Stimulated activated CD8-positive, alpha-beta memory T cell treated with anti-CD3 and anti-CD28 coated beads, Interleukin-4, amount 100 ng/mL, for 24 hours (primary cell): ENCODE results near the gene ATF4.

Experiments used
- DNase-seq: peaks from one replicate; pipeline ENCODE4 v3.0.0-alpha.2; 2020; ENCODE audit warnings: low read depth

Gene ATF4

DNA sequence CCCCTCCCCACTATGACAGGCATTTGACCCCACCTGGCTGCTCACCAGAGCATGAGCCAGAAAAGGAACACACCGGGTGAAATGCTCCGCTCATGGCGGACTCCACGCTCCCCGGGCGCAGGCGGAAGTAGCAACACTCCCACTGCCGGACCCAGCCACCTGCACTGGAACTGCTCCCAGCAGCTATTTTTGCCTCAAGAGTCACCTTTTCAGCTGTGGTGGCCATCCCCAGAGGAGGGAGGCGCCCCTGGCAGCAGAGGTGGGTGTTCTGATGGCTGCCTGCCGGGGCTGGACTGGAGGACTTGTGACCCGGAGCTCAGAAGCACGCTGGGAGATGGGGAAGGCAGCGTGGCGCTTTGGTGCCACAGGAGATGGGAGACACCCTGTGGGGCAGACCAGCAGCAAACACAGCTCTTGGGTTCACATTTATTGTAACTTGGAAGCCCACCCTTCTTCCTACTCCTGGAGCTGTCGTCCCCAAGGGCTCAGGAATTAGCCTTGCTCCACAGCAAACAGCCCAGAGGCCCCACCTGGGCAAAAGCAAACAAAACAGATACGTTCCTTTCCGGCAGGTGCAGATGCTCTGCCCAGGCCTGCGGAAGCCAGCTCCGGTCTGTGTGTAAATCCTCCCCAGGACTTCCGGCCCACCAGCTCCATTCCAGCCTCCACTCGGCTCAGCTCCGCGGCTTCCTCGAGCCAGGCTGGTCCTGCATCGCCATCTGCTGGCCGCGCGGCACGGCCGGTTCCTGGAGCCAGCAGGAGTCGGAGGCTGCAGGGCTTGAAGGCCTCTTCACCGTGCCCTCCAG lies 8.5 kb downstream of the ATF4 start:
- DNase-seq, result peak; percentile 83

DNA sequence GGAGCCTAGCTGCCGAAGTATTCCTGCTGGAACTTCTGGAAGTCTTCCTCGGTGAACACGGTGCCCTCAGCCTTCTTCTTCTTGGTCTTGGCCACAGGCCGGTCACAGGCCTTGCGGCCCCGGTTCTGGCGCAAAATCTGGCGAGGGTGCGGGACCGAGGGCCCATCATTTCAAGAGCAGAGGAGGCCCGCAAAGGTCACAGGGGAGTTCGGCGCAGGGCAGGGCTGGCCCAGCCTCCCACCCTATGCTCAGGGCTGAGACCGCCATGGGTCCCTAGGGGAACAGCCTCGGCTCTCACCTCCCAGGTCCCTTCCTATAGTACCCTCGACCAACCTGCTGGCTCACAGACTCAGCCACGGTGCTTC lies 9.1 kb downstream of the ATF4 start:
- DNase-seq, result no peak

DNA sequence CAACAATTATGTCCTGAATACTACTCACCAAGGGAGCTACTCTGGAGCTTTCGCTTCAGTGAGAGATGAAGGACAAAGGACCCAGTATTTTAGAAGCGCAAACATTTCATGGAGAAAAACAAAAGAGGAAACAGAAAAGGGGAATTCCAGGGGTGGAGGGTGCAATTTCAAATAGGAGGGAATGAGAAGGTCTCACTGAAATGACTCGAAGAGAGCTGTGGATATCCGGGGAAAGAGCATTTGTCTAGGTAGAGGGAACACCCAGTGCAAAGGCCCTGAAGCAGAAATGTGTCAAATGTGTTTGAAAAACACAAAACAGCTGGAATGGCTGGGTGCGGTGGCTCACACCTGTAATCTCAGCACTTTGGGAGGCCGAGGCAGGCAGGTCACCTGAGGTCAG lies 9.8 kb downstream of the ATF4 start:
- DNase-seq, result no peak

DNA sequence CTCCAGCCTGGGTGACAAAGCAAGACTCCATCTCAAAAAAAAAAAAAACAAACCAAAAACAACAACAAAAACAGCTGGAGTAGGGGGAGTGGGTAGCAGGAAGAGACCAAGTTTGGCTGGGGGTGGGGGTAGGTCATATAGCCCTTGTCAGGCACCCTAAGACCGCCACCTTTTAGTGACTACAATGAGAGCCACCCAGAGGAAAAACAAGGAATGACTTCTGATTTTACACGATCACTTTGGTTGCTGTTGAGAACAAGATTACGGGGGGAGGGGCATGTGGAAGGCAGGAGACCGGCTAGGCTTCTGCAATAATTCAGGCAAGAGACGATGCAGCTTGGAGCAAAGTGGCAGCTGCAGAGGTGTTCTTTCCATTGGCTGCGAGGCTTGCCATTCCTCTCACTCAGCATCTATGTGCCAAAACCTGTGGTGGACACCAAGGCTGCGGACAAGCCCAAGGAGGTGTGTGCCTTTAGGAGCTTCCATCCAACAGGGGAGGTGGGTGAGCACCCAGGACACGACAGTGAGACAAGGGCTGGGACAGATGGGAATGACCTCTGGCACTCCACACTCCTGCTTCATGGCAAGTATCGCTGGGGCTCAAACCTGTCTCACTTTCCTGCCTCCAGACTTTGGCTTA lies 10.4 kb downstream of the ATF4 start:
- DNase-seq, result no peak

DNA sequence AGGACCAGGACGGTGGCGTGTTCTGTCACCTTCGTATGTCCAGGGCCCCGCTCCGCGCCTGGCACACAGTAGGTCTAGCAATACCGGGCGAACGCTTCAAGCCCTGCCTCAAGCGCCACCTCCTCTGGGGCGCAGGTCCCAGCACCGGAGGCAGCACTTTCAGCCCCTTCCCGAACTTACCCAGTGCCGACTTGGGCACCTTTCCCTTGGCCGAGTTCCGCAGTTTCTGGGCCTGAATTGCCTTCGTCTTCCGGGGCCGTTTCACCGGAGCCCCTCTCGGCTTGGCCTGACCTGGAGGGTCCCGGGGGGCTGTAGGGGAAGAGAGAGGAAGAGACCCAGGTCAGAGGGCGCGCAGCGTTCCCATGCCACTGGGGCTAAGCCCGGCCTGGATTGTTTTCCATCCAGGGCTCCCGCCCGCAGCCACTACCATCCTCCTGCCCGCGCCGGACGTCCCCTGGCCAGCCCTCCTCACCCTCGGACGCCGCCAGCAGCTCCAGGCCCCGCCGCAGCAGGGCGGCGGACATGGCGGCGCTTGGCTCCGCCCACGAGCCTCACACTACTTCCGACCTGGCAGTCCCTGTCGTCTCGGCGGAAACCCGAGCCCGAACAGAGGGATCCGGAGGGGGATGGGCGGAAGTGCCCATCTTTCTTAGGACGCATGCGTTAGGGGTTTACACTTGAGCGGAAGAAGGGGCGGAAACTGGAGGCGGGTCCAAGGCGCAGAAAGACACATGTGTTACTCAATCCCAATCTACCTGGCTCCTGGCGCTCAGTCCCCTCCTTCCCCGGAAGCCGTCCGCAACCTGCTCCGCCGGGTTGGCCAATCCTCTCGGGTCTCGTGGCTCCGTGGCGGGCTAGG lies 12.1 kb downstream of the ATF4 start, which contains the start of gene RPS19BP1:
RPS19BP1 (minus strand) TSS at position 534 of the 859 bp plus-strand sequence; CDS start at position 524, 10 bp downstream.
- peak; percentile 99 for DNase-seq

DNA sequence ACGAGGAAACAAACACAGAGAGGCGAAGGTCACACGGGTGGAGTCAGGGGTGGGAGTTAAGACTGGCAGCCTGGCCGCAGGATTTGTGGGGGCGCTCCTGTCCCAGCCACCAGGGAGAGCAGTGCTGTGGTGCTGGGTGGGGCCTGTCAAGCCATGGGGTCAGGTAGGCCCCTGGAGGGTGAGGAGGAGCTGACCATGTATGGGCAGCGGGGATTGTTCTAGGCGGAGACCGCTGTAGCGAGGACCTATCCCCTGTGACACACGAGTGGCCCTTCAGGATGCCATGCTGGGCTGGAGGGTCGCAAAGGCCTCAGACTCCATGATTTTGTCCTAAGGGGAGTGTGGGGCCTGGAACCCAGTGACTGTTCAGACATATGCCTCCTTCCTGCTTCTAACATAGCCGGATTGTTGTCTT lies 13.7 kb downstream of the ATF4 start:
- DNase-seq, result no peak

DNA sequence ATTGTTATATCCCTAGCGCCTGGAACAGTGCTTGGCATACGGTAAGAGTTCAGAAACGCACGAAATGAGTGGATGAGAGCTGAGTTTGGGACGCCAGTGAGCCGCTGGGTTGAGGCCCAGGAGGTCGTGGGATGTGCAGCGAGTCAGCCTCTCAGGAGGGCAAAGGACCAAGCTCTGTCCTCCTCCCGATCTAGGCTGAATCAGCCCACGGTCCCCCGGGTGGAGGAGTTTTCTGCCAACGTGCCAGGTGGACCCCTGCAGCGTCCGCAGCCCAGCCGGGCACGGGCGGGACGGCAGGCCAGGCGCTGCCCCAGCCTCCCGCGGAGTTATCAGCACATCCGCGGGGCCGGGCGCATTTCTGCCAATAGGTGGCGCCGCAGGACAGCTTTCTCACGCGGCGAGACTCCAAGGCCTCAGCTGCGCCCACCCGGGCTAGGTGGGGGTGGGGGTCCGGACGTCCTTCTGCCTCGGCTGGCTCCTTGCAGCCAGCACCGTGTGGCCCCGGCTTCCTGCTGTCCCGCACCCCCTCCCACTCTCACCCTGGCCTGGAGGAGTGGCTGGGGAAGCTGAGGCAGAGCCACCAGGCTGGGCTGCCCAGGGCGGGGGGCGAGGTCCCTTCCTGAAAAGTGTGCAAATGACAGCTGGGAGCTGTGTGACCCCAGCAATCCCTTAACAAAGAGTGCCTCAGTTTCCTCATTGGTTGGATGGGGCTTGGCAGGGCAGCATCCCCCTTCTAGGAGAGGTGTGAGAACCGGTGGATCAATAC lies 14.4 kb downstream of the ATF4 start:
- DNase-seq, result peak; percentile 76

DNA sequence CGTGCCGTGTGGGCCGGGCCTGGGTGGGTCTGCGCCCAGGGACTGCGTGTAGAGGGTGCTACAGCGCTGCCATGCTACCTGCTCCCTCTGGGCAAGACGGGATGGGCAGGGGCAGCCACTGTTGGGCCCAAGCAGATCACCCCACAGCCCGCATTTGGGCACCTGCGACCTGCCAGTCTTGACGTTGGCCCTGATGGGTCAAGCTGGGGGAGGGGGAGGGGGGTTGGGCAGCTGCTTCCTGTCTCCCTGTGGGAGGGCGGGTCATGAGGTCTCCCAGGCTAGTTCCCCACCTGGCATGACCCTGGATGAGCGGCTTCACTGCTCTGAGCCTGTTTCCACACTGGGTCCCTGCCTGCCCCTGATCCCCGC lies 15.0 kb downstream of the ATF4 start:
- DNase-seq, result no peak

DNA sequence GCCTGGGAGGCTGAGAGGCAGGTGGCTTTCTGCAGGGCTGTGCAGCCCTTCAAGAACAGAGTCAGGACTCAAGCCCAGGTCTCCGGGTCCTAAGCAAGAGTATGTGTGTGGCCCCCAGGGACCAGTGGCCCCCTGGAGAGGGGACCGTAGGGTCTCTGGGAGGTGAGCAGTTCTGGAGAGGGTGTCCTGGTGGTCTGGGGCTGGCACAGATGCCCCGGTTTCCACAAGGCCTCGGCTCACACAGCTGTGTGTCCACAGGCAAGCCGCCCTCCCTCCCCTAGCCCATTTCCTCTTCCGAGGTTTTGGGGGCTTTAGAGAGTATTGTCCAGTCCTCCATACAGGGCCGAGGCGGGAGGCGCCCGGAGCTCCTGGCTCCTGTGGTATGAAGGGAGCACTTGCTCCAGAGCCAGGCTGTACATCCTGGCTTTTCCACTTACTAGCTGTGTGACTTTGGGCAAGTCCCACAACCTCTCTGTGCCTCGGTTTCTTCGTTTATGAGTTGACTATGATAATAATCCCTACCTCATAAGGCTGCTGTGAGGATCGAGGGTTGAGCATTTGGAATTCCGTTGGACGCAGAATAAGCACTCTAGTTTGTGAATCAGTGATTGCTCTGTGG lies 15.6 kb downstream of the ATF4 start:
- no peak for DNase-seq

DNA sequence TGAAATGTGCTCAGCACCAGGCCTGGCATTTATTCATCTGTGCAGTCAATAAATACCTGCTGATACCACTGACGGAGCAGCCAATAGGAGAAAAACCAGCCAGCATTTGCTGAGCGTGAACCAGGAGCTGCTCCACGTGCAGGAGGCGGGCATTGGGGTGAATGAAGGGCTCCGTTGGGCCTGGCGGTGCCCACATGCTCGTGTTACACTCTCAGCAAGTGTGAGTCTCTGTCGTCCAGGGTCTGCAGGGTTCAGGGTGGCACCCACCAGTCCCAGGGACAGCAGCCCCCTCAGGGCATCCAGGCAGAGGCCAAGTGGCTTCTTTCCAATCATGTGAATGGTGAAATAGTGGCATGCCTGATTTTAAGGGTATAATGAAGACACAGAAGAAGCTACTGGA lies 16.3 kb downstream of the ATF4 start:
- no peak for DNase-seq

DNA sequence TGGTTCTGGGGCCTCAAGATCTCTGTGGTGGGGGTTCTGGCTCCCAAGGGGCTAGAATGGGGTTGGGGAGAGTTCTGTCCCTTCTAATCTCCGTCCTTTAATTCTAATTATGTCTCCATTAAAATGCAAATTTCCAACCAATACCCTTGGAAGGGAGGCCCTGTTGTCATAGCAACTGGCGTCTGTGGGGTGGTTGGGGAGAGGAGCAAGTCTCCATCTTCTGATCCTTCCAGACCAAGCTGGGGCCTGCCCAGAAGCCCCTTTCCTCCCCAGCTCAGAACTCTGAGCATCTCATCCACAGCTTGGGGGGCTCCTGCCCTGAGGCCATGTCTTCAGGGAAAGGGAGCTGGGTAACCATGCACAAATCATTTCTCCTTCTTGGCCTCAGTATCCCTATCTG lies 17.6 kb downstream of the ATF4 start:
- no peak for DNase-seq

DNA sequence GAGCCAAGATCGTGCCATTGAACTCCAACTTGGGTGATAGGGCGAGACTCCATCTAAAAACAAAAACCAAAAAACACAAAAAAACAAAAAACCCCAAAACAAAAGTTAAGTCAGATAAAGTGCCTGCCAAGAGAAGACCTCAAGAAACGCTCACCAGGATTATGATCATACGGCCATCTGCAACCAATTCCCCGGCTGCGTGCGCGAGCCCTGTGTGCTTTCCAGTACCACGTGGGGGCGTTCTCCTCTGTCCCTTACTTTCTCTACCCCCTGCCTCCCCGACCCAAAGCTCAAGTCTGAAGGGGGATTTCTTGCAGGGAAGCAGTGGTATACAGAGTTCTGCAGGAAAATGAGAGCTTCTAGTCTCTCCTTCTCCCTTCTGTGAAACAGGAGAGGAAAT lies 22.7 kb downstream of the ATF4 start:
- DNase-seq, result no peak

DNA sequence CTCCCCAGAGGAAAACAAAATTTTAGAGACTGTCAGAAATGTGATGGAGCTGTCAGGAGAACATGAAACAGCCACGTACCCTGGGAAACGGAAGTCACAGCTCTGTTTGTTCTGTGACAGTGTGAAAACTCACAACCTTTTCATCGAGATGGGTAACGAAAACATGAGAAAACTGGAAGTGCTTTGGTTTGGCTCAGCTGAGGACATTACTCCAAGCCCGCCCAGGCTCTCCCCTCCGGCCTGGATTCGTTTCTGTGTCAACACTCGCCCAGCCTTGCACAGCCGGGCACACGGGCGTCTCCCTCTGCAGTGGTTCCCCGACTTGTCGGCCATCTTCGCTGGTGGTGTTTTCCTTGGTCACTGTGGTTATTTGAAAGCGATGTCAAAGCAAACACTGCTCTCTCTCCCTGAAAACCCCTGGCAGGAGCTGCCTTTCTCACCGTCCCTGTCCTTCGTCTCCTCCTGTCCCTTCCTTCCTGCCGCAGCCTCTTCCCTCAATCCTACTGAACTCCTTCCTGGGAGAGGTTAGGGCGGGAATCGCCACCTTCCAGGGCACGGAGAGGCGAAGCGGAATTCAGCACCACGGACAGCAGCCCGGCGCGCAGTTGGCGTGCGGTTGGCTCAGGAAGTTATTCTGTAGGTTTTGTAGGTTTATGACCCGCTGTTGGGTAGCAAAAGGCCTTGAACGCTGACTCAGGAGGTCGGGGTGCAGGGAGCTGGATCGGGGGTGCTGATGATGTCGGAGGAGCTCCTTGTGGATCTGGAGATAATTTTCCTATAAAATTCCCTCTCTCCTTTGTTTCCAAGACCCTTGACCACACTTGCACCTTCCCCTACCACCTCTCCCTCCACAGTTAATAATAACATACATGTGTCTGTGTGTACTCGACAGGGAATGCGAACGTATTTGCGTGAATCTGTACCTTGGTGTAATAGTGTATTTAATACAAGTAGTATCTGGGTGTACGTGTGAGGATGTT lies 25.3 kb downstream of the ATF4 start:
- DNase-seq, result peak; percentile 58

DNA sequence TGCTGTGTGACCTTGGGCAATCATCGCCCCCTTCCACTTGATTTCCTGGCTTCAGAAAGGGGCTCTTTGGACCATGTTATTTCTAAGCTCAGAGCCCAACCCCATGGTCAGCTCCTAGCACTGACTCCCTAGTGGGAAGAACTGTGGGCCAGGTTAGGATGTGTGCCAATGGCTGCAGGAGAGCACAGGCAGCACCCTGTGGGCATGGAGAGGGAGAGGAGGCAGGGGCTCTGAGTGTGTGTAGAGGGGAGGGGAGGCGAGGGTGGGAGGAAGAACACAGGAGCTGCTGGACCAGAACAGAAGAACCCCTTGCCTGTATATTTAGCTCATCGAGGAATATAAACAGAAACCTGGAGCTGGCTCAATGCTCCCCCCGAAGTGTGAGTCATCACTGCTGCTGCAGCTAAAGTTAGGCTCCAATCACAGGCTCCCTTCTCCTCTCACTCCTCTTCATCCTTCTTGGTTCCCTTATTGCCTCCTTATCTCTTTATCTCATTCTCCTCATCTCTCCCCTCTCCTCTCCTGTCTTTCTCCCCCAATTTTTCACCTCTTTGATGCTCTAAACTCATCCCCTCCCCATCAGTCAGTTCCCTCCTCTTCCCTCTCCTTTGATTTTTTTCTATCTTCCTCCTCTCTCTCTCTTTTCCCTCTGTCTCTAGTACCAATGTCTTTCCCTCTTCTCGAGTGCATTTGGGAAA lies 26.7 kb downstream of the ATF4 start:
- no peak for DNase-seq

DNA sequence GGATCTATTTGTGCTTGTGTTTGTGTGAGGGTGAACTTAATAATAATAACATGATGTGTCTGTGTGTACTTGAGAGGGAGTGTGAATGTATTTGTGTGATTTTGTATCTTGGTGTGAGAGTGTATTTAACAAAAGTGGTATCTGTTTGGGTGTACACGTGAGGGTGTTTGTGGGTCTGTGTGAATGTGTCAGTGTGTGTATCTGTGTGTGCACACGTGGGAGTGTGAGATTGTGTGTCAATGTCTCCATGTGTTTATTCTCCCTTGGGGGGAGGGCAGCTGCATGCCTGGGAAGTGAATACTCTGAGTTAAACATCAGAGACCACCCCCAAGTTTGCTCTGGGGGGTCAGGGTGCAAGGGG lies 27.2 kb downstream of the ATF4 start:
- no peak for DNase-seq

DNA sequence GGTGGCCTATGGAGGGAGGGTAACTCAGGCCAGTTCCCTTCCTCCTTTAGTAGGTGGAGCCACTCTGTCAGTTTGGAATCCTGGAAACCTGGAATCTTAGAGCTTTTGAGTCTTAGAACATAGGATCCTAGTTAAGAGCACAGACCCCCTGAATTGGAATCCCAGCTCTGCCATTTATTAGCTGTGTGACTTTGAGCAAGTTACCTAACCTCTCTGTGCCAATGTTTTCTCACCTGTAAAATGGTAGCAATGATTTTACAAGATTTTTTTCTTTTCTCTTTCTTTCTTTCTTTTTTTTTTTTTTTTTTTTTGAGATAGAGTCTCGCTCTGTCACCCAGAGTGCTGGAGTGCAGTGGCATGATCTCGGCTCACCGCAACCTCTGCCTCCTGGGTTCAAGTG lies 33.1 kb downstream of the ATF4 start:
- DNase-seq, result no peak

DNA sequence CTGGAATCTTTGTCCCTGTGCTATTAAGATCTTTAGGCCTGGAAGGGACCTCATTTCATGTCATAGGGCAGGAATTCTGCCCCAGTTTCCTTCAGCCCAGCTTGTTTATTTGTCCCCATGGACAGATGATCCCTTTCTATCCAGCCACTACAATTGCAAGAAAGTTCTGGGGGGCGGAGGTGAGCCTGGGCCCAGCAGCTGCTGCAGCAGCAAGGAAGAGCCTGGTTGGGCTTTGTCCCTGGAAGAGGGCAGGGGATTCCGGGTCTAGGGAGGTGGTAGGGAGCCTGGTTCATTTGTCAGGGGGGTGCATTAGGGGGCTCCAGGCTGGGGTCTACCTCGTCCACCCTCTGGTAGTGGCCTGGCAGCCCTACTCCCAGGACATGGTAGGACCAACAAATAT lies 33.8 kb downstream of the ATF4 start:
- DNase-seq, result no peak

DNA sequence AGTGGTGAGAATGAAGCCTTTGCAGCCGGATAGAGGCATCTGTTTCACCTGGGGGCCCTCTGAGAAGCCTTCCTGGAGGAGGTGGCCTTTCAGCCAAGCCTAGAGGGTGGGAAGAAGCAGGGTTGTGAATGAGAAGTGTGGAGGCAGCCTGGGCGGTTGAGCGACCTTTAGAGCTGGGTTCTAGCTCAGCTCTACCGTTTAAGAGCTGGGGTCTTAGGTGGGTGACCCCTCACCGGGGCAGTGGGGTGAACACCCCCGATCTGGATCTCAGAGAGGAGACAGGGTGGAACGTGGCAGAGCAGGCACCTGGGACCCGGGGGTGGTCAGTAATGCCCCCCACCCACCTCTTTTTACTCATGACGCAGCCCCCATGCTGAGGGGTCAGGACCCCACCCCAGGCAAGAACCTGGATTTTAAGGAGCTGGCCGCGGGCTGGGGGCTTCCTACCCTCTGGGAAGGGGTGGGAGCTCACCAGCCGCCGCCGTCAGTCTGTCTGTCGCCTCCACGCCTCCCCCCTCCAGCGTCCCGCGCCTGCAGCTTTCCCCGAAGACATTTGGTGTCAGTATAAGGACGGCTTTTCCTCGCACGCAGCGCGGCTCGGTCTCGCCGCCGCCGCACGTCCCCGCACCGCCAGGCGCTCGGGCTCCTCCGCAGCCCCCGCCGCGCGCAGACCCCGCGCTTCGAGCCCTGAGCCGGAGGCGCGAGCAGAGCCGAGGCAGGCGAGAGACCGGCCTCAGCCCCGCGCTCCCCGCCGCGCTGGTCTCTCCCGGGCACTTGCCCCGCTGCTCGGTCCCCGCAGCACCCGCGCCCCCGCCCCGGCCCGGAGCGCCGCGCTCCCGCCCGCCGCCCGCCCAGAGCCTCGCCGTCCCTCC lies 36.8 kb downstream of the ATF4 start:
- DNase-seq, result peak; percentile 26

DNA sequence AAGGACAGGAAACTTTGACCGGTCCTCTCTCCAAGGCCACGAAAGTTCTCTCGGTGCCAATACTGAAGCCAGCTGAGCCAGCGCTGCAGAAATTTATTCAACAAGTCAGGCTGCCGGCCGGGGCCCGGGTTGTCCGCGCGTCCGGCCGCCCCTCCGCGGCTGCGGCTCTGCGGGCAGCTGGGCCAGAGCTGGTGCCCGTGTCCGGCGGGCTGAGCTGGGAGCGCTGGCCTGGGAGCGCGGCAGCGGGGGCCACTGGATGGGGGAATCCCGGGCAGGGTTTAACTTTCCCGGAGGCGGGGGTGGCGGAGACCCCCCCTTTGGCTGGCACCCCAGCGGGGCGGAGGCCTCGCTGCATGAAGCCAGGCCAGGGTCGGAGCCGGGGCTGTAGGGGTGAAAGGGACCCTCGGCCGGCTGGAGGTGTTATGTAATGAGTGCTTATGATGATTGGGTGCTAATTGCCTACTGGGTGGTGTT lies 37.9 kb downstream of the ATF4 start:
- DNase-seq, result no peak
